ENCODE results near the gene MPPED2.

GRCh38 chr11:30617762-30618161, 31.6 kb upstream of the MPPED2 start:
- TF ChIP-seq CTCF (IDR thresholded peaks at IDR 0.05; ENCODE audit: borderline replicate concordance, extremely low read depth, low read length, poor library complexity, severe bottlenecking) (no peak), EZH2 (IDR thresholded peaks at IDR 0.05; ENCODE audit: borderline replicate concordance, low read depth, low read length, severe bottlenecking) (no peak)

Measured in DND-41 (cell line).